Activated CD4-positive, alpha-beta T cell treated with anti-CD3 and anti-CD28 coated beads, Interleukin-2, Interleukin-6, amounts not matched to agents 100 ng/mL and 50 ng/mL, durations not matched to agents 16 hours and 8 hours (primary cell): ENCODE measurements around the gene TAF11L9.
"Not testable (repeated sequence)": the region's sequence is repeated elsewhere in the genome, so short reads cannot be mapped to it uniquely, and the experiment has no call there.

Source experiments
- DNase-seq: peaks from one replicate; pipeline ENCODE4 v3.0.0-alpha.2; 2020

The TAF11L9 gene

GRCh38 chr5:17594255-17594654, at the start of gene TAF11L9:
Gene TAF11L9 (minus strand): TSS chr5:17594394.
- DNase-seq: not testable (repeated sequence)

GRCh38 chr5:17634160-17634559, 40.0 kb upstream of the TAF11L9 start, which contains the start of gene TAF11L14:
Gene TAF11L14 (plus strand): TSS chr5:17634460.
- DNase-seq: no peak

DNA sequence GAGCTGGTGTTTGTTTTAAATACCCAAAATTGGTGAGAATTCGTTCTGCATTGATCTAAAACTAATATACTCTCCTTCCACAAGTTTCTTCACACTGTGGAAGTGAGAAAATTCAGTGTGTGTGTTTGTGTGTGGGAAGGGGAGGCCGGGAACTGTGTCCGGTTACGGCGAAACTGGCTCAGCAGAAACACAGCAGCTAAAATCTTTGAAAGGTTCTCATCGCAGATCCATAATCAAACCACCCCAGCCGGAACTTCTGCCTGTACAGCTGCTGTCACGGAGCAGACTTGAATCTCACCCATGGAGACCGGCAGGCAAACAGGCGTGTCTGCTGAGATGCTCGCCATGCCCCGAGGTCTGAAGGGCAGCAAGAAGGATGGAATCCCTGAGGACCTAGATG, 37.6 kb upstream of the TAF11L9 start, which contains the start of gene TAF11L13:
Gene TAF11L13, plus strand, starts transcription at position 301 of the 400 bp plus-strand sequence.
- DNase-seq: not testable (repeated sequence)

GRCh38 chr5:17625686-17626085, 31.5 kb upstream of the TAF11L9 start:
- no peak for DNase-seq

GRCh38 chr5:17620627-17621026, 26.4 kb upstream of the TAF11L9 start:
- DNase-seq: no peak

GRCh38 chr5:17619354-17619753, 25.2 kb upstream of the TAF11L9 start:
- DNase-seq: no peak

DNA sequence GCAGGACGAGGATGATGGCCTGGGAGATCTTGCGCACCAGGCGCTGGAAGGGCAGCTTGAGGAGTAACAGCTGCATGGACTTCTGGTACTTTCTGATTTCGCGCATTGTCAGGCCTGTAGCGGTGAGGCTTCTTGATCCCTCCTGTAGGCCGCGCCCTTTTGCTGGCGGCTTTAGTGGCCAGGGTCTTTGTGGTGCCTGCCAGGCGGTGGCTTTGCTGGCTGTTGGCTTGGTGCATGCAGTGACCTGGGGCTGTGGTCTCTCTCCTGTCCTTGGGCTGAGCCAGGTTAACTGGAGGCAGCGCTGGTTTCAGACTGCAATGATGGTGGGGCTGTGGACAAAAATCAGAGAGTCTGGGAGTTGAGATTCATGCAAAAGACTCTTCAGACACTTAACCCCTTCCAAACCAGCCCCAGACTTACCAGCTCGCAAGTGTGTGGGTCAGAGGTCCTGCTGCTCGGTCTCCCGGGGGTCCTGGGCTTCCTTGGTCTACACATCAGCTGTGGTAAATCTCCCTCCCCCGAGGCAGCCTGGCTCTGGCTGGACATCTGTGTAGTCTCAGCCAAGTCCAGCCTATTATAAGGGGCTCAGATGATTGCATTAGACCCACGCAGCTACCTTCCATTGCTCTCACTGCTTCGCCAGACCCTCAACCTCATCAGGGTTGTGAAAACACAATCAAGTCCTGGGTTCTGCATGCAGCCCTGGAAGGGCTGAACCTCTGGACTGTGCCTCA, 20.8 kb upstream of the TAF11L9 start:
- DNase-seq: no peak

- DNase-seq: not testable (repeated sequence)
Measured at GRCh38 chr5:17610092-17610491, 15.9 kb upstream of the TAF11L9 start, which contains the start of gene TAF11L12. Gene TAF11L12 (plus strand): TSS chr5:17610392.

GRCh38 chr5:17607461-17607860, 13.3 kb upstream of the TAF11L9 start:
- not testable (repeated sequence) for DNase-seq

DNA sequence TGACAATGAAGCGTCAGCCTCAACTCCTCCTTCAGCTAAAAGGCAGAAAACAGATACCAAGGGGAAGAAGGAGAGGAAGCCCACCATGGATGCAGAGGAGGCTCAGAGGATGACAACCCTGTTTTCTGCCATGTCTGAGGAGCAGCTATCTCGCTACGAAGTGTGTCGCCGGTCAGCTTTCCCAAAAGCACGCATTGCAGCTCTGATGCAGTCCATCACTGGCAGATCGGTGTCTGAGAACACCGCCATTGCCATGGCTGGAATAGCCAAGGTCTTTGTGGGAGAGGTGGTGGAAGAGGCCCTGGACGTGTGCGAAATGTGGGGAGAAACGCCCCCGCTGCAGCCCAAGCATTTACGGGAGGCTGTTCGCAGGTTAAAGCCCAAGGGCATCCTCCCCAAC, 10.8 kb upstream of the TAF11L9 start:
- no peak for DNase-seq

- DNase-seq: not testable (repeated sequence)
Measured at GRCh38 chr5:17603880-17604279, 9.7 kb upstream of the TAF11L9 start, which contains the start of gene TAF11L11. Gene TAF11L11 (plus strand): TSS chr5:17604183.

- not testable (repeated sequence) for DNase-seq
Measured at GRCh38 chr5:17597728-17598127, 3.5 kb upstream of the TAF11L9 start, which contains the start of gene TAF11L10. Gene TAF11L10 (minus strand): TSS chr5:17597828.

DNA sequence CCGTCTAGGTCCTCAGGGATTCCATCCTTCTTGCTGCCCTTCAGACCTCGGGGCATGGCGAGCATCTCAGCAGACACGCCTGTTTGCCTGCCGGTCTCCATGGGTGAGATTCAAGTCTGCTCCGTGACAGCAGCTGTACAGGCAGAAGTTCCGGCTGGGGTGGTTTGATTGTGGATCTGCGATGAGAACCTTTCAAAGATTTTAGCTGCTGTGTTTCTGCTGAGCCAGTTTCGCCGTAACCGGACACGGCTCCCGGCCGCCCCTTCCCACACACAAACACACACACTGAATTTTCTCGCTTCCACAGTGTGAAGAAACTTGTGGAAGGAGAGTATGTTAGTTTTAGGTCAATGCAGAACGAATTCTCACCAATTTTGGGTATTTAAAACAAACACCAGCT, 3.3 kb downstream of the TAF11L9 start, which contains the start of gene TAF11L8:
Gene TAF11L8, minus strand, starts transcription at position 101 of the 400 bp plus-strand sequence.
- DNase-seq: not testable (repeated sequence)

- DNase-seq: not testable (repeated sequence)
Measured at GRCh38 chr5:17585658-17586057, 8.5 kb downstream of the TAF11L9 start, which contains the start of gene TAF11L7. Gene TAF11L7 (minus strand): TSS chr5:17585758.
